ENCODE results near the gene C1orf50.
A peak's percentile ranks its signal among the peaks of the same experiment; 100 is the strongest.
"Not testable (repeated sequence)": the region's sequence is repeated elsewhere in the genome, so short reads cannot be mapped to it uniquely, and the experiment has no call there.

Gene C1orf50

DNA sequence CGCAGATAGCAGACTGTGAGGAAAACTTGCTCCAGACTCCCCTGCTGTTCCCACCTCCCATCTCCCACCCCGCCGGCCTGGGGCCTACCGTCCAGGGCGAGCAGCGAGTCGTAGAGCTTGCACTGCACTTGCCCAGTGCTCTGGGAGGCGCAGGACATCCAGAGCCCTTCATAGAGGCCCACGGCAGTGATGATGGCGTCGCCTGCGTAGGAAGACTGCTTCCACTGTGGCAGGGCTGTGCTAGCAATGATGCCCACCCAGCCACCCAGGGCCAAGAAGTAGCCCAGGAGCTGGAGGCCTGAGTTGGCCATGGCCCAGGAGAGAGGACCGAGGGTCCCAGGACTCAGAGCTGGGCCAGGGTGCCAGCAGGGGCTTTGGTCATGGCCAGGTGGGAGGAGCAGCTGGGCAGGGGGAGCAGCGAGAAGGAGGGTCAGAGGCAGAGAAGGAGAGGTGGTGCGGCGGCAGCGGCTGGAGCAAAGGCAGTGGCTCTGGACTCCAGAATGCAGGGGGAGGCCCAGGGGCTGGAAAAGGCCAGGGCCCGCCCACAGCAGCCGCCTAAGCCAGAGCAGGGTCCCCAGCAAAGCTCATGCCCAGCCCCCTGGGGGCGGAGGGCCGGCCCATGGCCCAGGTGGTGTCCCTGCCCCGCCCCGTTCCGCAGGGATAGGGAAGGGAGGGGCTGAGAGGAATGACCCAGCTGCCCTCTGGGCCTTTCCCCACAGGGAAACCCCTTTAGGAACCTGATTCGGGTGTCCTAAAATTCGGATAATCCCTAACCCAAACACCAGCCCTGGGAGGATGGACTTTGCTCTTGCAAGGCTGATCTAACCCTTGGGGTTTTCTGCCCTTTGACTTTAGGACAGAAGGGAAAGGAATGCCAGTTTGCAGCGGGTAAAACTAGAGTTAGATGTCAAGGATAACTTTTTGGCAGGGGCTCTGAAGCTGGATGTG lies 27.0 kb upstream of the C1orf50 start, which contains the start of gene CLDN19:
Gene CLDN19 (minus strand): TSS at position 484 of the 948 bp plus-strand sequence. CDS start 173 bp downstream, at position 311.
- no peak for DNase-seq

DNA sequence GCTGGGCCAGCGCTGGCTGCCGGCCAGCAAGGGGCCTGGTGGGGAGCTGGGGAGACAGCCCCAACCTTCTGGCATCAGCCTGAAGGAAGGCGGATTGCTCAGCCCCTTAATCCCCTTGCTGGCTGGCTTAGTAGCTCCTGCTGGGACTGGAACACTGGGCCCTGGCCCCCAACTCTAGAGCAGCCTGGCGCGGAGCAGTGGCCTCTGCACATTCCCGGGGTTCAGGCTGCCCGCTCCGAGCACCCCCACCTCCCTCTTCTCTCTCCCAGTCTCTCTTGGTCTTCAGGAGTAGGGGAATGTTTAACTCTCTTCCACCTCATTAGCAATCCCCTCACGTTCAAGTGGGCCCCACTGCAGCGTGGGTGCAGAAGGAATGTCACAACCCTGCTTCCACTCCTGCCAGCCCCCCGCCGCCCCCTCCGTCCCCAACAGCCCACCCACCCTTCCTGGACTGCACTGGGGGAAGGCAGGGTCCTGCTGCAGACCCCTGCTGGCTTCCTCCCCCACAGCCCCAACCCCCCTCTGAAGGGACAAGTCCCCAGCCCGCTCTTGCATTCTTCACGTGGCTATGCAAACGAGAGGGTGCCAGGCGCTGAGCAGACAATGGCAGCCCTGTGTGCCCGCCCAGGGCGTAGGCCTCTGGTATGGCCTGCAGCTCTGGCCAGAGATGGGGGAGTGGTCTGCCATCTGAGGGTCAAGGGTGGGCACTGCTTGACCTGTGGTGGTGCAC lies 26.0 kb upstream of the C1orf50 start:
- DNase-seq: peak in 12 of 56 donors; percentile 6 to 49 (median 19)

GRCh38 chr1:42741706-42742105 lies 25.3 kb upstream of the C1orf50 start:
- DNase-seq: no peak

GRCh38 chr1:42742141-42742540 lies 24.9 kb upstream of the C1orf50 start:
- no peak for DNase-seq

GRCh38 chr1:42742617-42743316 lies 24.3 kb upstream of the C1orf50 start:
- DNase-seq: no peak

DNA sequence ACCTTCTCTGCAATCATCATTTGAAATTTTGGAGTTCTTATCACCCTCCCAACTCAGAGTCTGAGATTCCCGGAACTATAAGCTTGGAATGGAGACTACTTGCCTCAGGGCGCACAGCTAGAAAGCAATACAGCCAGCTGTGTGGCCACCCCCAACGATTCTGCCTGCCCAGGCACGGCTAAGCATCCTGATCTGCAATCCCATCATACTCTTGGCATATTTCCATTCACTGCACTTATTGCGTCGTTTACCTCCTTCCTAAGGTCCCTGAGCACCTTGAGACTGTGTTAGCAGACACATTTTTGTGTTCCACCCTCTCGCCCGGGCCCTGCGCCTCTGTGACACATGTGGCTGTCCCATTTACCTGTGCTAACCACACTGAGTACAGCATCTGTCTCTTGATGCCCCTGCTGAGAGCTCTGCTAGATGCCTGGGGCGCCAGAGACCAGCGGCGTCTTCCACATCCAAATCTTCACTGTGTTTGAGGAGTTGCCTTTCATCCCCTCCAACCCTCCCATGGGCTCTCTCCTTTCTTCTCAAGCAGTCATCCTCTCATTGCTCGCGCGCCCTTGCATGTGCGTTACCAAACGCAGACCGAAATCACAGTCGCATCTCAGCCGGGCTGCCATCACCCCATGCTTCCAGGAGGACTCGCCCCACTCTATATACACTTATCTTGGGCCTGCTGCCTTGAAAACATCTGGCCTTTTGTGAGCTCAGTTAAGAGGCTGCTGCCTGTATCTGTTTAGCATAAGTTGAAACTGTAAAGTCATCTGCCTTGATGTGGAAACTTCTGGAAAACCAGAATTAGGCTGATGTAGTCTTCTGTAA lies 23.5 kb upstream of the C1orf50 start:
- DNase-seq: no peak

DNA sequence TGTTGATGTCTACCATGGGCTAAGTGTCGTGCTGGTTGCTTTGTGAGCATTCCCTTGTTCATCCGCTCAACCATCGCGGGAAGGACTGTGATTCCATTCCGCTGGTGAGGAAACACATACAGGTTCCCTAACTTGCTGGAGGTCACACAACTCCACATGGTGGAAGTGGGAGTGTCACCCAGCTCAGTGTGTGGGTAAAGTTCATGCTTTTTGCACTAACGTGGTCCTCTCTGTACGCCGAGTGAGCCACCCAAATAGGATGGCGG lies 23.0 kb upstream of the C1orf50 start:
- DNase-seq: no peak

DNA sequence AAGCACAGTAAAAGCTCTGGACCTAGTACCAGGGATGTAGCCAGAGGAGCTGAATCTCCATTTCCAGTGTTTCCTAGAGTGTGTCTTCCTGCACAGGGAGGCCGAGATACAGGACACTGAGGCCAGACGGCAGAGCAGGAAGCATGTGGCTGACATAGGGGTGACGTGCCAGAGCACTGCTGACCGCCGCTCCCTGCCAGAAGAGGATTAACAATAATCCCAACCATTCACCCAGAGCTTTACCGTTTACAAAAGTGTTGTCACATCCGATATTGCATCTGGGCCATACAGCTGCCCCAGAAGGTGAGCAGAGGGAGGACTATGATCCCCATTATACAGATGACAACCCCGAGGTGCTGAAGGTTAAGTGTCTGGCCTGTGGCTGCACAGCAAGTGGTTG lies 21.2 kb upstream of the C1orf50 start:
- no peak for DNase-seq

GRCh38 chr1:42746436-42747105 lies 20.5 kb upstream of the C1orf50 start:
- no peak for DNase-seq

- peak in 23 of 56 donors; percentile 7 to 69 (median 23) for DNase-seq
Observed at GRCh38 chr1:42747125-42747524, 19.9 kb upstream of the C1orf50 start.

GRCh38 chr1:42748021-42748420 lies 19.0 kb upstream of the C1orf50 start:
- DNase-seq: no peak

DNA sequence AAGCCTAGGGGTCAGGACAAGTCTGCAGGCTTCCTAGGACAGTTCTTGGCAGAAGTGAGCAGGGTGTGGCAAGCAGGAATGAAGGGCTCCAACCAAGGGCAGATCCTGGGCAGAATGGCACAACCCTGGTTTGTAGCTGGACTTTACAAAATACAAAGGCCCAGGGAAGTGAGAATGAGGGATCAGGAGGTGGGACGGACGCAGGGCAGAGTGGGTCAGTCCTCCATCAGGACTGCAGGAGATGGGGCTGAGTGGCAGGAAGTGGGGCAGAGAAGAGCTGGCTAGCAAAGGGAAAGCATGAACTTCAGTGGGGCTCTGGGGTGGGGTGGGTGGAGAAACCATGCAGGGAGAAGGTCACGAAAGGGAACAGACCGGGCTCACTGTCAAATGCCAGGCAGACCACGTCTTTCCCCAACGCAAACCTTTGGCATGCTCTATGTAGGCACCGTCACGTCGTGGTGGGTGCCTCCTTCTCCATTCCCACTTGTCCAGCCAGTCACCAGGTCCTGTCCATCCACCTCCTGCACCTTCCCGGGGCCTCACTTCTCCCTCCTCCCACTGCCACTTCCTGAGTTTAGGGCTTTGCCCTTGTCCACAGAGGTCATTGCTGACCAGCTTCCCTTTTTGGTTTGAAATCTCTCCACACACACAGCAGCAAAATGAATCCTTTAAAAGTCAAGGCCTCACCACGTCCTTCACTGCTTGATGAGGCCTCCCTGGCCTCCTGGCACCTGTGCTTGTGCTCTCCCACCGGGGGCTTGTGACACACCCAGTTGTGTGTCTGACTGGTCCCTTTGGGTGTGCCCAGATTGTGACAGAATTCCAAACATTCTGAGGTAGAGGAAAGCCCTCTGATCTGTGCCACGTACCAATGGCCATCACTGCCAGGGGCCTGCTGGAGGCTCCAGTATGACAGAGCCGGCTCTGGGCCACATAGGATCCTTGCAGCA lies 18.3 kb upstream of the C1orf50 start:
- no peak for DNase-seq

DNA sequence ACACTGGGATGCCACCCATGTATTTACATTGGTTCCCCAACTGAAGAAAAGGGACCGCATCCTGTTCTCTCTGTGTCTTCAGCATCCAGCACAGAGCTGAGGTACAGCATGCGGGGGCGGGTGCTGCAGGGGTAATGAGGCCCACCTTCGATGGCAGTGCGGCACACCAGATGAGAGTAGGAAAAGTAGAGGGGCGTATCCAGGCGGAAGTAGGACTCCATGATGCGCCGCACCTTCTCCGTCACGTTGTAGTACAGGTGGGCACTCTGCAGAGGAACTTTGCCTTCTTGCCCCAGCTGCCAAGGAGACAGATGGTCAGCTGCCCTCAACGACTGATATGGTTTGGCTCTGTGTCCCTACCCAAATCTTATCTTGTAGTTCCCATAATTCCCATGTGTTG lies 17.0 kb upstream of the C1orf50 start:
- DNase-seq: no peak

DNA sequence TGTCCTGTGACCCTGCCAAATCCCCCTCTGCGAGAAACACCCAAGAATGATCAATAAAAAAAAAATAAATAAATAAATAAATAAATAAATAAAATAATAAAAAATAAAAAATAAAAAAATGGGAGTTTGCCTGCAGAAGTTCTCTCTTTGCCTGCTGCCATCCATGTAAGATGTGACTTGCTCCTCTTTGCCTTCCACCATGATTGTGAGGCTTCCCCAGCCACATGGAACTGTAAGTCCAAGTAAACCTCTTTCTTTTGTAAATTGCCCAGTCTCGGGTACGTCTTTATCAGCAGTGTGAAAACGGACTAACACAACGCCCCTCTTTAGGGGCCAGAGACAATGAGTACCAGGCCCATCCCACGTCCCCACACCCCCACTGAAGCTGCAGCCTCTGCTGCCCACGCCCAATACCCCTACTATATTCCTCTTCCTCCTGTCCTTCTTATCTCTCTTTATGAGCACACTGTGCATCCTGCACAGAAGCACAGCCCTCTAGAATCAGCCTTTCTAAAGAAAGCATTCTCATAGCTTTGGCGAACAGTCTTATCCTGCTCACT lies 15.5 kb upstream of the C1orf50 start:
- not testable (repeated sequence) for DNase-seq

DNA sequence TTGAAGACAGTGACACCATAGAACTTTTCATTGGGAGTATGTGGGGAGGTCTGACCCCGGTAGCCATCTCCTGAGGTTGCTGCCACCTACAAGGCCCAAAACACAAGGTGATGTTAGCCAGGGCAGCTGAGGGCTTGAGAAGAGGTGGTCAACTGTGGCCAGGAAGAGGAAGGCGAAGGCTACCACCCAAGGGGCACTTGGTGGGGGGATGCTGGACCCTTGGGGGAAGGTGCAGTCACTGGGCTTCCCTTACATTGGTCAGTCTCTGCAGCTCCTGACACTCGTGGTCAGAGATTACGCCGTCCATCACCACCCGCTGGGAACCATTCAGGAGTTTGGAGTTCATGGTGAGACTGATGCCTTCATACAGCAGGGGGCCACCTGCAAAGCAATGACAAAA lies 14.8 kb upstream of the C1orf50 start:
- DNase-seq: no peak

- no peak for DNase-seq
Observed at GRCh38 chr1:42753070-42753469, 14.0 kb upstream of the C1orf50 start.

- no peak for DNase-seq
Observed at GRCh38 chr1:42756956-42757891, 9.8 kb upstream of the C1orf50 start.

- DNase-seq: no peak
Observed at GRCh38 chr1:42757892-42758275, 9.2 kb upstream of the C1orf50 start.

Data from nucleus accumbens (tissue), 56 donors.